HepG2 (cell line): ENCODE measurements around the gene HSPA1A. TPM values are rescaled to one million over a fixed set of nuclear protein-coding genes. Genes with fewer than 3 reads are reported as not detected.

Experiments used
- CBX5 ChIP-seq: sonication (generic); formaldehyde crosslinking; IDR thresholded peaks from 2 replicates; pipeline ENCODE4 v1.4.0; 2020; ENCODE audit warnings: missing genetic modification reagents, borderline replicate concordance
- DR1 ChIP-seq: sonication (generic); formaldehyde crosslinking; IDR thresholded peaks from 2 replicates; pipeline ENCODE4 v1.8.0; 2021; ENCODE audit warnings: mild to moderate bottlenecking, missing genetic modification reagents, inconsistent platforms
- FOXA1 ChIP-seq, 2 experiments: fragments of 450-650 bp in 1 of 2; sonication (generic) in 1 of 2; formaldehyde crosslinking in 1 of 2; IDR thresholded peaks; 2 replicates each; pipeline versions ENCODE4 v1.4.0 to v1.6.1; 2016 to 2020; ENCODE audit warnings: missing genetic modification reagents in 1 of 2
- FOXP1 ChIP-seq, 2 experiments: fragments of 450-650 bp in 1 of 2; IDR thresholded peaks; 2 replicates each; pipeline ENCODE4 v1.6.1; 2017 to 2018; ENCODE audit warnings: antibody characterized with exemption in 1 of 2
- GZF1 ChIP-seq: sonication (generic); formaldehyde crosslinking; IDR thresholded peaks from 2 replicates; pipeline ENCODE4 v1.5.1; 2020; ENCODE audit warnings: mild to moderate bottlenecking, missing genetic modification reagents
- KLF12 ChIP-seq: sonication (generic); formaldehyde crosslinking; IDR thresholded peaks from 2 replicates; pipeline ENCODE4 v1.4.0; 2020; ENCODE audit warnings: missing genetic modification reagents, borderline replicate concordance
- MEF2D ChIP-seq: sonication (generic); formaldehyde crosslinking; IDR thresholded peaks from 2 replicates; pipeline ENCODE4 v1.5.1; 2020; ENCODE audit warnings: mild to moderate bottlenecking, missing genetic modification reagents
- PRDM4 ChIP-seq: sonication (generic); formaldehyde crosslinking; IDR thresholded peaks from 2 replicates; pipeline ENCODE4 v1.9.0; 2021; ENCODE audit warnings: missing genetic modification reagents, borderline replicate concordance
- SOX13 ChIP-seq, 3 experiments: fragments of 450-650 bp in 1 of 3; sonication (generic) in 1 of 3; formaldehyde crosslinking in 1 of 3; IDR thresholded peaks in 2 of 3; conservative IDR thresholded peaks in 1 of 3; 2 replicates each; pipeline versions ENCODE4 v1.5.0 to v1.6.1; 2016 to 2020; ENCODE audit warnings: antibody characterized with exemption in 1 of 3, mild to moderate bottlenecking in 1 of 3, missing compliant biosample characterization in 1 of 3, missing genetic modification reagents in 1 of 3, moderate library complexity in 1 of 3
- TGIF2 ChIP-seq: IDR thresholded peaks from 2 replicates; pipeline ENCODE4 v1.6.1; 2016; ENCODE audit warnings: control low read depth, missing compliant biosample characterization
- ZBTB26 ChIP-seq: IDR thresholded peaks from 2 replicates; pipeline ENCODE4 v1.6.1; 2016; ENCODE audit warnings: missing compliant biosample characterization, missing genetic modification reagents, borderline replicate concordance
- ZMAT3 ChIP-seq: sonication (generic); formaldehyde crosslinking; conservative IDR thresholded peaks from 2 replicates; pipeline ENCODE4 v1.7.0; 2021; ENCODE audit warnings: missing genetic modification reagents
- ZNF318 ChIP-seq: sonication (generic); formaldehyde crosslinking; IDR thresholded peaks from 2 replicates; pipeline ENCODE4 v1.4.0; 2020; ENCODE audit warnings: mild to moderate bottlenecking, missing genetic modification reagents
- ZNF362 ChIP-seq: sonication (generic); formaldehyde crosslinking; IDR thresholded peaks from 2 replicates; pipeline ENCODE4 v1.4.0; 2020; ENCODE audit warnings: missing genetic modification reagents, mild to moderate bottlenecking, borderline replicate concordance
- ZNF713 ChIP-seq: sonication (generic); formaldehyde crosslinking; IDR thresholded peaks from 2 replicates; pipeline ENCODE4 v1.4.0; 2020; ENCODE audit warnings: mild to moderate bottlenecking, missing genetic modification reagents
- polyA plus RNA-seq, 8 experiments: library from polyadenylated mRNA; depleted of rRNA in 3 of 8; stranded (reverse) in 7 of 8; unstranded in 1 of 8; fragments of >200 nt; fragmentation: Illumina TruSeq in 4 of 8; extraction: Trizol in 4 of 8; gene quantifications; 2 replicates each; pipeline versions ENCODE4 v1.2.1 to v1.2.3, GENCODE V29; 2011 to 2016; ENCODE audit warnings: low read depth in 4 of 8, missing spikeins in 1 of 8, mixed read lengths in 1 of 8; ENCODE audit not compliant: insufficient read depth in 1 of 8
- total RNA-seq, 5 experiments: library from RNA; depleted of rRNA; stranded (reverse); fragments of >200 nt; fragmentation: Illumina TruSeq; extraction: Trizol; gene quantifications; 2 replicates each; pipeline ENCODE4 v1.2.3, GENCODE V29; 2016; ENCODE audit warnings: low read depth in 1 of 5

HSPA1A gene
- total and polyA plus RNA-seq, 2 of the 13 experiments (the other 11 are each of a cell fraction or from before 2014, with no cell fraction given), result 44.5 to 85.0 TPM

GRCh38 chr6:31794866-31795615 lies 20.3 kb upstream of the HSPA1A start (continued):
- TF ChIP-seq PRDM4 (CRISPR knock-in tag) (no peak), FOXA1 (IDR thresholded peaks at IDR 0.05) (no peak), FOXA1 (CRISPR knock-in tag; IDR thresholded peaks at IDR 0.05) (no peak), ZNF713 (CRISPR knock-in tag) (no peak), GZF1 (CRISPR knock-in tag) (0 out of 2 replicates have a peak, but pooled peaks have one; percentile 25), ZNF362 (CRISPR knock-in tag) (no peak), TGIF2 (CRISPR knock-in tag) (no peak), MEF2D (CRISPR knock-in tag) (no peak), FOXP1 (IDR thresholded peaks at IDR 0.05) (no peak), FOXP1 (CRISPR knock-in tag; IDR thresholded peaks at IDR 0.05) (no peak), DR1 (no peak), CBX5 (CRISPR knock-in tag) (no peak), ZNF318 (no peak), SOX13 (IDR thresholded peaks at IDR 0.05) (no peak), SOX13 (CRISPR knock-in tag; conservative IDR thresholded peaks at IDR 0.05 in 1 of 2, IDR thresholded peaks at IDR 0.05 in 1 of 2) (peak in 1 of 2 experiments; percentile 3; a peak in 1 of 4 replicates), KLF12 (CRISPR knock-in tag) (no peak), ZMAT3 (no peak), ZBTB26 (CRISPR knock-in tag) (no peak)
